SK-N-SH treated with all-trans-retinoic acid at 6 μM for 48 hours (cell line): ENCODE results near the gene DNPH1.

Experiments used
- ATAC-seq: fragments of 200-7000 bp; cut with Tn5 transposase; 3 replicates; pipeline ENCODE4 v1.9.1; 2020; ENCODE audit warnings: mild to moderate bottlenecking, moderate library complexity
- ARNTL ChIP-seq: fragments of 450-650 bp; formaldehyde crosslinking; IDR thresholded peaks from 2 replicates; pipeline ENCODE4 v1.5.0; 2020; ENCODE audit warnings: low read depth, mild to moderate bottlenecking, moderate library complexity, borderline replicate concordance
- BACH2 ChIP-seq: fragments of 250-450 bp; sonication (Bioruptor Pico); IDR thresholded peaks from 2 replicates; pipeline ENCODE4 v1.9.0; 2021; ENCODE audit warnings: mild to moderate bottlenecking, borderline replicate concordance
- CREB5 ChIP-seq: fragments of 250-450 bp; sonication (Bioruptor Pico); IDR thresholded peaks from 2 replicates; pipeline ENCODE4 v1.5.1; 2020; ENCODE audit warnings: low read depth, mild to moderate bottlenecking, moderate library complexity
- CSDC2 ChIP-seq: fragments of 250-450 bp; sonication (Bioruptor Pico); IDR thresholded peaks from 2 replicates; pipeline ENCODE4 v1.5.0; 2020; ENCODE audit warnings: mild to moderate bottlenecking, moderate library complexity
- CSRNP3 ChIP-seq: fragments of 250-450 bp; sonication (Bioruptor Pico); IDR thresholded peaks from 2 replicates; pipeline ENCODE4 v1.5.1; 2021; ENCODE audit warnings: mild to moderate bottlenecking, moderate library complexity
- ESRRG ChIP-seq: fragments of 250-450 bp; sonication (Bioruptor Pico); IDR thresholded peaks from 2 replicates; pipeline ENCODE4 v1.6.1; 2021; ENCODE audit warnings: mild to moderate bottlenecking
- GLIS3 ChIP-seq: fragments of 250-450 bp; sonication (Bioruptor Pico); IDR thresholded peaks from 2 replicates; pipeline ENCODE4 v1.5.0; 2020; ENCODE audit warnings: mild to moderate bottlenecking, moderate library complexity
- ISL1 ChIP-seq: fragments of 250-450 bp; sonication (Bioruptor Pico); IDR thresholded peaks from 2 replicates; pipeline ENCODE4 v2.1.2; 2022; ENCODE audit warnings: mild to moderate bottlenecking, moderate library complexity
- OSR1 ChIP-seq: fragments of 250-450 bp; sonication (Bioruptor Pico); IDR thresholded peaks from 2 replicates; pipeline ENCODE4 v1.8.0; 2022; ENCODE audit warnings: moderate library complexity, mild to moderate bottlenecking, inconsistent platforms
- PATZ1 ChIP-seq: fragments of 250-450 bp; sonication (Bioruptor Pico); IDR thresholded peaks from 2 replicates; pipeline ENCODE4 v1.8.0; 2020; ENCODE audit warnings: mild to moderate bottlenecking, moderate library complexity, borderline replicate concordance
- POU6F1 ChIP-seq: fragments of 250-450 bp; sonication (Bioruptor Pico); IDR thresholded peaks from 2 replicates; pipeline ENCODE4 v1.8.0; 2021; ENCODE audit warnings: low read depth, mild to moderate bottlenecking, moderate library complexity, borderline replicate concordance
- RARB ChIP-seq: fragments of 250-450 bp; sonication (Bioruptor Pico); IDR thresholded peaks from 2 replicates; pipeline ENCODE4 v1.8.0; 2021; ENCODE audit warnings: mild to moderate bottlenecking, moderate library complexity
- SNAI2 ChIP-seq: fragments of 250-450 bp; sonication (Bioruptor Pico); IDR thresholded peaks from 2 replicates; pipeline ENCODE4 v1.5.0; 2020; ENCODE audit warnings: mild to moderate bottlenecking, moderate library complexity
- TCF4 ChIP-seq: fragments of 250-450 bp; sonication (Bioruptor Pico); IDR thresholded peaks from 2 replicates; pipeline ENCODE4 v1.8.0; 2021; ENCODE audit warnings: mild to moderate bottlenecking, moderate library complexity, borderline replicate concordance
- TOX ChIP-seq: fragments of 250-450 bp; sonication (Bioruptor Pico); IDR thresholded peaks from 2 replicates; pipeline ENCODE4 v1.8.0; 2021; ENCODE audit warnings: mild to moderate bottlenecking, moderate library complexity, borderline replicate concordance
- TSHZ2 ChIP-seq: fragments of 250-450 bp; sonication (Bioruptor Pico); IDR thresholded peaks from 2 replicates; pipeline ENCODE4 v1.5.0; 2020; ENCODE audit warnings: mild to moderate bottlenecking, moderate library complexity
- ZC3H10 ChIP-seq: fragments of 250-450 bp; sonication (Bioruptor Pico); IDR thresholded peaks from 2 replicates; pipeline ENCODE4 v1.5.1; 2021; ENCODE audit warnings: mild to moderate bottlenecking, moderate library complexity
- ZFP3 ChIP-seq: fragments of 250-450 bp; sonication (Bioruptor Pico); IDR thresholded peaks from 2 replicates; pipeline ENCODE4 v1.5.0; 2020; ENCODE audit warnings: mild to moderate bottlenecking, moderate library complexity
- ZFP30 ChIP-seq: fragments of 450-650 bp; formaldehyde crosslinking; IDR thresholded peaks from 2 replicates; pipeline ENCODE4 v1.5.0; 2022; ENCODE audit warnings: mild to moderate bottlenecking, moderate library complexity
- ZNF565 ChIP-seq: fragments of 450-650 bp; formaldehyde crosslinking; conservative IDR thresholded peaks from 2 replicates; pipeline ENCODE4 v1.5.0; 2020; ENCODE audit warnings: low read depth, mild to moderate bottlenecking, moderate library complexity
- ZNF8 ChIP-seq: fragments of 450-650 bp; formaldehyde crosslinking; IDR thresholded peaks from 2 replicates; pipeline ENCODE4 v1.5.0; 2020; ENCODE audit warnings: mild to moderate bottlenecking, moderate library complexity

Gene DNPH1

GRCh38 chr6:43180058-43180457 lies 49.2 kb downstream of the DNPH1 start:
- no peak for TF ChIP-seq SNAI2 (CRISPR knock-in tag)
- no peak for TF ChIP-seq CSRNP3
- TF ChIP-seq ZNF565 (CRISPR knock-in tag), result no peak
- no peak for TF ChIP-seq ZC3H10 (CRISPR knock-in tag)
- TF ChIP-seq ZFP30, result no peak
- no peak for TF ChIP-seq ESRRG (CRISPR knock-in tag)
- no peak for TF ChIP-seq OSR1
- no peak for TF ChIP-seq ZFP3 (CRISPR knock-in tag)
- no peak for TF ChIP-seq GLIS3 (CRISPR knock-in tag)
- no peak for TF ChIP-seq ZNF8
- no peak for TF ChIP-seq PATZ1
- no peak for TF ChIP-seq TOX
- TF ChIP-seq CREB5, result no peak
- no peak for TF ChIP-seq ARNTL (CRISPR knock-in tag)
- no peak for TF ChIP-seq POU6F1 (CRISPR knock-in tag)
- no peak for TF ChIP-seq RARB (CRISPR knock-in tag)
- ATAC-seq, result no peak

- TF ChIP-seq TSHZ2 (CRISPR knock-in tag), result no peak
- TF ChIP-seq ZFP3 (CRISPR knock-in tag), result no peak
- TF ChIP-seq ZC3H10 (CRISPR knock-in tag), result no peak
- no peak for TF ChIP-seq CSDC2
- TF ChIP-seq GLIS3 (CRISPR knock-in tag), result no peak
- no peak for TF ChIP-seq ZFP30
- TF ChIP-seq TCF4, result no peak
- TF ChIP-seq ISL1 (CRISPR knock-in tag), result no peak
- TF ChIP-seq, all 23 proteins: peak for 0
- no peak for ATAC-seq
These were observed 50.1 kb downstream of the DNPH1 start for GRCh38 chr6:43178951-43179830.

GRCh38 chr6:43178150-43178549 lies 51.1 kb downstream of the DNPH1 start:
- TF ChIP-seq SNAI2 (CRISPR knock-in tag) (no peak), CSRNP3 (no peak), TSHZ2 (CRISPR knock-in tag) (no peak), BACH2 (CRISPR knock-in tag) (no peak), ESRRG (CRISPR knock-in tag) (no peak), ISL1 (CRISPR knock-in tag) (no peak), ZFP3 (CRISPR knock-in tag) (no peak), OSR1 (no peak), RARB (CRISPR knock-in tag) (no peak)
- TF ChIP-seq, all 23 proteins: peak for 0
- ATAC-seq, result no peak
